Stimulated activated CD8-positive, alpha-beta memory T cell treated with anti-CD3 and anti-CD28 coated beads, Interleukin-4, amount 100 ng/mL, for 1 hour (primary cell): ENCODE measurements around the gene ITGA2B.

ENCODE experiments used
- DNase-seq, 2 donors: peaks; one replicate each; pipeline ENCODE4 v3.0.0-alpha.2; 2020; ENCODE audit warnings: low read depth in 2 of 2, low spot score in 1 of 2

The ITGA2B gene

GRCh38 chr17:44389281-44389680, at the start of gene ITGA2B:
Gene ITGA2B, minus strand, starts transcription at chr17:44389649. Its CDS starts 176 bp downstream, at chr17:44389473.
- no peak for DNase-seq

GRCh38 chr17:44439168-44439567, 49.7 kb upstream of the ITGA2B start:
- no peak for DNase-seq

DNA sequence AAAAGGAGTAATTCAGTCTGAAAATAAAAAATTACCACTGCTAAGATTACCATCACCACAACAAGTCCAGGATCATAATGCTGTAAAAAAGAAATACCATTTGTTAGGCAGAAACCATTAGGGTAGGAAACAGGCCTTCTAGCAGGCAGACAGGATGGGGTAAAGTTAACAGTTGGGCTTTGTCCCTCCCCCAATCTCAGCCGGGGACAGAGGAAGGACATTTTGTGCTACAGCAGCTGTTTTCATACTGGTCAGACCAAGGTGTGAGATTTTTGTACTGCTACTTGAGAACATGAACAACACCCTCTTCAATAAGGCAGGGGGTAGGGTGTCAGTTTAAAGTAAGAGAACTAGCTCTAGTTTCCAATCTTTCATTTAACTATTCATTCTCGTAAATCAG, 49.2 kb upstream of the ITGA2B start:
- DNase-seq: no peak

DNA sequence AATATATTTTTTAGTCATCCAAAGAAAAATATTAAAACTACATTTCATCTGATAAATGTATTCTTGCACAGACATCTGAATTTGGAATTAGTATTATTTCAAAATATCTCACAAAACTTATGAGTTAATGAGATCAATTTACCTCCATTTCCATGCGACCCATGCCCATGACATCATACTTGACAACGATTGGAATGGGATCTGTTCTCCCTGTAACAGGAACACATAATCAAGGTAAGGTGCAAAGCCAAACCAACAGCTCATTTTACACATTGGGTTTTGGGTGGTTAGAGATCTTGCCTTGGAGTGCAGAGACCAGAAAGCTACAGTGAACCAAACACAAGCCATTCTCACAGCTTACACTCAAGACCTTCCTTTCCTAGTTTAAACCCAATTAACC, 46.9 kb upstream of the ITGA2B start:
- DNase-seq: no peak

DNA sequence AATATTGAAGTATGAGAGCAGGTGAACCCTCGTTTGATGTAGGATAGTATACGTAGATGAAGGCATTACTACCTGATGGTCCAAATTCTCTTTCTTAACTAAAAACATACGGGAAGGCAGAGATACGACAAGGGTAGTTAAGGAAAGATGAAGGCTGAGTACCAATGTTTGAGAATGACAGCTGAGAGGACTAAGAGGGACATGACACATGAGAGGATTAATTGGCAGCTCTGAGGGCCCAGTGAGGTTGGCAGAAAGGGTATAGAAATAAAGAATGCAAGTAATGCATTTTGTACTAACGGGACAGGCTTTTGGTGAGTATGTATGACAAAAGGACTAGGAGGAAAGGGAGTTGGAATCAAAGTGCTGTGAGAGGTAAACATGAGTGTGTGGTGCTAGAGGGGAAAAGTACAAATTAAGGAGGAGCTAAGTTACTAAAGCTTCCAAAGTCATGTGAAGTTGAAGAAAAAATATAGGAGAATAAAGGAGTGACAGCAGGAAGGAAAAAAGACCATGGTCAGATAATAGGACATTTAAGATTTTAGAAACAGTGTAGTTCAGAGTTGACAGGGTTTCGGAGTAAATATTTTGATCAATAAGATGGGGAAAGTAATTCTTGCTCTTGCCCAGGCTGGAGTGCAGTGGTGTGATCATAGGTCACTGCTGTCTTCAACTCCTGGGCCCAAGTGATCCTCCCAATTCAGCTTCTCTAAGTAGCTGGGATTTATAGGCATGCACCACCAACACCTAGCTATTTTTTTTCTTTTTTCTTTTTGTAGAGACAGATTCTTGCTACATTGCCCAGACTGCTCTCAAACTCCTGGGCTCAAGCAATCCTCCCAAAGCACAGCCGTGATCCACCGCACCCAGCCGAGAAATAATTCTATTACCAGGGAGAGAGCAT, 43.1 kb upstream of the ITGA2B start:
- DNase-seq: no peak

GRCh38 chr17:44424828-44425461, 35.5 kb upstream of the ITGA2B start:
- no peak for DNase-seq

DNA sequence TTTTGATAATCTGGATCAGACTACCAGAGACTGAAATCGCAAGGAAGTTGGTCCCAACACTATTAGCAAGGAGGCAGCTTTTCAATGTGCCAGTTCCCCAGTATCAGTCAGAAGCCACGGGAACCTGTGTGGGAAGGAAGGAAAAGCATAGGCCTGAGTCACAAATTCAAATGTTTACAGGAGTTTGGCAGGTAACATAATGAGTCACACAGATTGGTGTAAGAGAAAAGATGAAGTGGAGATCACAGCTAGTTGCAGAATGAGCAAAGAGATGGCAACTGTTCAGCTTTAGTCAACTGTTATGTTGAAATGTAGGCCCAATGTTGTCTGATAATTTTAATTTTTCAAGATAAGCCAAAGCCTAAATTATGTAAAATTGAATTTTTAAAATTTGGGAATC, 28.1 kb upstream of the ITGA2B start:
- no peak for DNase-seq

DNA sequence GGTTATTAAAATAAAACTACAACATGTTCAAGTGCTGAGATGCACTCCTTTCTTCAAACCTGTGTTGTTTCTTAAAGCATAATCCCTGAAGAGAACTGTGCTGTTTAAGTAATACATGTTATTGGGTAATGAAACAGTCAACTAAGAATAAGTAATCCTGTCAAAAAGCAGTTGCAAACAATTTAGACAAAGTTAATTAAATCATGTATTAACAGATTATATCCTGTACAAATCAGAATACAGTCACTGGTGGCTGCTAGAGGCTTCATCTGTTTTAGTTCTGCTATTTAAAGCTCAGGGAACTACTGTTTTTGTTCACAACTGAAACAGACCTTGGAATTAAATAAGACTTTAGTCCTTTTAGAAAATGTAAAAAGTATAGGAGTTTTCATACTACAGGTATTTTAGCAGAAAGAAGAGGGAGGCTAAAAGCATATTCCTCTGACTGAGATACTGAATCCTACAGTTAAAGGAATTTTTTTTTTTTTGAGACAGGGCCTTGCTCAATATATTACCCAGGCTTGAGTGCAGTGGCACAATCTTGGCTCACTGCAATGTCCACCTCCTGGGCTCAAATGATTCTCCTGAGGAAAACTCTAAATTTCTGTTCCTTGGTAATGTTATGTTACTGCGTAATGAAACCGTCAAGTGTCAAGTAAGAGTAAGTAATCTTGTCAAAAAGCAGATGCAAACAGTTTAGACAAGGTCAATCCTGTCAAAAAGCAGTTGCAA, 27.3 kb upstream of the ITGA2B start:
- DNase-seq: no peak

- DNase-seq: no peak
These were observed 25.1 kb upstream of the ITGA2B start for GRCh38 chr17:44414394-44415155.

DNA sequence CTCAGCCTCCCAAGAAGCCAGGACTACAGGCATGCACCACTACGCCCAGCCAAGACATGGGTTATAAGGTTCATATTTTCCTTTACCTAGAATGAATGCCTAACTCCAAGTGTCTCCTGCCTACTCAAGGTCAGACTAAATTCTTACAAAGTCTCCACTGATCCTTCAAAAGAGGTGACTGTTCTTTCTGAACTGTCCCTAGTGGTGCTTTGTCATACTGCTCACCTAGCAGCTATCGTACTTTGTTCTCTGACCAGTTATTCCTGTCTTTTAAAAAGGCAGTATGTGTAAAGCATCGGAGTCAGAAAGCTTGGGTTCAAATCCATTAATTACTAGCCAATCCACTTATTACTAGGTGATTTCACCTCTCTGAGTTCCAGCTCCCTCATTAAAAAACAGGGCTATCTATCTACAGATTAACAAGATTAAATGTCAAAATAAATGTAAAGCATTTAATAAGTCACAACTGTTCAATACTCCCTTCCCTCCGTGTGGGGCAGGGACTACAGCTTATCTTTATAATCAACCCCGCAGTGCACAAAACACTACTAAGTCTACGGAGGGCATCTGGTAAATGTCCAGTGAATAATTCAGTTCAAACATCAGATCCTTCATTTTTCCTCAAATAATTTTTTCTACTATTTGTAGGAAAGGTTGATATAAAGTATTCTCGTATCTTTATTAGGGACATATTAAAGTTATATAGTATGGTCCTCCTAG, 20.0 kb upstream of the ITGA2B start:
- DNase-seq: no peak

DNA sequence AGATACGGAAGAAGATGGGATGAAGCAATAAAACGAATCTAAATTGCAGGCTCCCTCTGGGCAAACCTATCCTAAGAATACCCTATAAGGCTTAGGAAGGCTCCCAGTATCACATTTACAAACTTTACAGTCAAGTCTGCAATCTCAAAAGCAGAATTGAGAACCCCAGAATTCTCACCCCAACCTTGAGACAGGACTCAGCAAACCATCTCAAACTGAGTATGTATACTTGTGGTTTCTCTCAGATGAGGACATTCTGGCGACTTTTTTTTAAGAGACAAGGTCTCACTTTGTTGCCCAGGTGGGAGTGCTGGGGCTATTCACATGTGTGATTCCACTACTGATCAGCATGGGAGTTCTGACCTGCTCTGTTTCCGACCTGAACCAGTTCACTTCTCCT, 19.3 kb upstream of the ITGA2B start:
- no peak for DNase-seq

DNA sequence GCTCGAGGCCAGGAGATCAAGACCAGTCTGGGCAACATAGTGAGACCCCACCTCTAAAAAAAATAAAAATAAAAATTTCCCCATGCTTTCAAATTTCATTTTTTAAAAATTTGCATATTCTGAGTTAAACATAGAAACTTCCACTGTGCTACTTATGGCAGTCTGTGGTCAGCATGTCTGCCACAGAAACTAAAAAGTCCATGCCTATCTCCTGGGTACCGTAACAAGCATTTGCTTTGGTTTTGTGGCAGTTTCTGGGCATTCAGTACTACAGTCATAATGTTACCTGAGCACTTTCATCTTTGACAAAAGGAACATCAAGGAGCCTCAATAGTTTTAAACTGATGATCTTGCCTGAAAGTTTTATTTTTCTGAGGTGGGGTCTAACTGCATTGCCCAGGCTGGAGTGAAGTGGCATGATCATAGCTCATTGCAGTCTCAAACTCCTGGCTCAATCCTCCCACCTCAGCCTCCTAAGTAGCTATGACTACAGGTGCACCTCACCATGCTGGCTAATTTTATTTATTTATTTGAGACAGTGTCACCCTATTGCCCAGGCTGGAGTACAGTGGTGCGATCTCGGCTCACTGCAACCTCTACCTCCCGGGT, 13.2 kb upstream of the ITGA2B start:
- DNase-seq: no peak

- no peak for DNase-seq
These were observed 10.9 kb upstream of the ITGA2B start for GRCh38 chr17:44400226-44400847.

- no peak for DNase-seq
These were observed 9.5 kb upstream of the ITGA2B start for GRCh38 chr17:44398692-44399691.

- DNase-seq: no peak
These were observed 8.3 kb upstream of the ITGA2B start for GRCh38 chr17:44397479-44398440.

DNA sequence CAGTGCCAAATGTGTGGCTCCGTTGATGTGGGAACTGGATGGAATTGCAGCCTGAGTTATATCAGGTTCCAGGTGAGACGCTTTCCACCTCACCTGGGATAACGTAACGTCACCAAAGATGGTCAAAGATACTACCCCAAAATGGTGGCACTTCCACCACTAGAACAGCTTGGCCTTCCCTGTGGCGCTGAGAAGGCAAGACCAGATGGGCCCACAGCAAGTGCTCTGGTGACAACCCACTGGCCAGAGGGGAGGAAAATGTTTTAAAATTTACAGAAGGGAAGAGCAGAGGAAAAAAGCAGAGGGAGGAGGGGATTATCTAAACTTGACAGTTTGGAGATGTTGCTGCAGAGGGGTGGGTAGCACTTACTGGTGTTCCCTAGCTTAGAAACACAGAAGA, 7.5 kb upstream of the ITGA2B start:
- DNase-seq: no peak

GRCh38 chr17:44394833-44395232, 5.4 kb upstream of the ITGA2B start:
- DNase-seq: no peak
